ENCODE results near the gene PIPOX. TPM values are rescaled to one million over a fixed set of nuclear protein-coding genes. Genes with fewer than 3 reads are reported as not detected.

Gene PIPOX
- total RNA-seq, 2 experiments from 2014 or later: 1.3 to 2.0 TPM

DNA sequence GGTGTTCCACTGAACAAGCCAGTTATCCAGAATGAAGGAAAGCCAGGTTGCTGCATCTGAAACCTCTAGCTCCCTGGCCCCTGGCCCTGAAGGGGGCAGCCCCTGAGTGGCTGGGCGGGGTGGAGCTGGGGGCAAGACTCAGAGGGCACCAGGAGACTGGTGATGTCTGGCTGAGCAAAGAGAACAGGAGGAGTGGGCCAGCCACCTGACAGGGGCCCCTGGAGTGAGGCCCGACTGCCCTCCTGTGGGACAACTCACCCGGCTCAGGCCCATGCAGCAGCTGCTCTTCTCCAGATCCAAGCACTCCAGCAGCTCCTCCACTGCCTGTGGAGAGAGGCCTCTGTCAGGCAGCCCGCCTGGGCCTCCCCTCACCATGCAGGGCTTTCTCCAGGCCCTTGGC, 60.4 kb downstream of the PIPOX start:
- H3K27ac Mint-ChIP-seq: no peak overlapping the region
- no peak for DNase-seq
- H3K4me3 Mint-ChIP-seq: no peak overlapping the region
- peaks cover 2% of the 10 kb centered on the region for H3K4me1 Mint-ChIP-seq
- H3K36me3 Mint-ChIP-seq: peaks cover 2% of the 10 kb centered on the region
- no peaks in the 10 kb centered on the region for H3K9me3 Mint-ChIP-seq
- no peaks in the 10 kb centered on the region for H3K27me3 Mint-ChIP-seq

Other genes starting within 250 kb of the PIPOX start
- gene FAM222B, start 200.4 kb upstream of the PIPOX start, total RNA-seq: 10 to 100 TPM; 13.9 to 14.2 TPM
- 10 to 100 TPM; 77.6 to 80.4 TPM for gene ERAL1, start 188.1 kb upstream of the PIPOX start, total RNA-seq
- gene FLOT2, start 145.4 kb upstream of the PIPOX start, total RNA-seq: 10 to 100 TPM; 56.2 to 65.2 TPM
- gene DHRS13, start 140.1 kb upstream of the PIPOX start, total RNA-seq: 10 to 100 TPM; 31.8 to 34.1 TPM
- gene PHF12, start 91.6 kb upstream of the PIPOX start, total RNA-seq: 10 to 100 TPM; 41.4 to 45.7 TPM
- not detected for gene SEZ6, start 37.1 kb upstream of the PIPOX start, total RNA-seq
- gene MYO18A, start 137.3 kb downstream of the PIPOX start, total RNA-seq: 10 to 100 TPM; 23.6 to 24.2 TPM
- not detected for gene CRYBA1, start 203.7 kb downstream of the PIPOX start, total RNA-seq

All from activated naive CD8-positive, alpha-beta T cell treated with anti-CD3 and anti-CD28 coated beads for 36 hours (primary cell).